Gastroesophageal sphincter (tissue), 4 donors: ENCODE results near the gene CD86. TPM values are rescaled to one million over a fixed set of nuclear protein-coding genes. Genes with fewer than 3 reads are reported as not detected.
A peak's percentile ranks its signal among the peaks of the same experiment; 100 is the strongest.

ENCODE experiments used
- ATAC-seq: fragments of 150-250 bp; one replicate; pipeline ENCODE4 v1.9.1; 2016; ENCODE audit warnings: mild to moderate bottlenecking, moderate library complexity
- H3K27ac ChIP-seq, 4 donors: fragments of 200-600 bp; sonication (generic) in 3 of 4; 1 replicate in 3 of 4; 2 replicates in 1 of 4; pipeline ENCODE4 v1.5.1; 2016 to 2019
- H3K27me3 ChIP-seq: fragments of 200-600 bp; sonication (generic); one replicate; pipeline ENCODE4 v1.5.1; 2019
- H3K36me3 ChIP-seq, 2 donors: fragments of 200-600 bp; sonication (generic); one replicate each; pipeline ENCODE4 v1.5.1; 2019; ENCODE audit warnings: control low read depth in 1 of 2
- H3K4me1 ChIP-seq, 3 donors: fragments of 200-600 bp; sonication (generic); 1 replicate in 2 of 3; 2 replicates in 1 of 3; pipeline ENCODE4 v1.5.1; 2016 to 2019; ENCODE audit warnings: control low read depth in 2 of 3
- H3K4me3 ChIP-seq, 2 donors: fragments of 200-600 bp; sonication (generic); one replicate each; pipeline ENCODE4 v1.5.1; 2019; ENCODE audit warnings: mild to moderate bottlenecking in 1 of 2, moderate library complexity in 1 of 2
- H3K9me3 ChIP-seq, 3 donors: fragments of 200-600 bp; sonication (generic); one replicate each; pipeline ENCODE4 v1.5.1; 2017 to 2019; ENCODE audit warnings: control low read depth in 2 of 3
- CTCF ChIP-seq, 4 experiments: fragments of 200-600 bp in 2 of 4; fragments of 450-650 bp in 2 of 4; sonication (generic) in 1 of 4; IDR thresholded peaks; one replicate each; pipeline ENCODE4 v1.5.1; 2017 to 2019; ENCODE audit warnings: antibody characterized with exemption in 4 of 4, mild to moderate bottlenecking in 2 of 4, moderate library complexity in 2 of 4
- EP300 ChIP-seq: sonication (generic); formaldehyde crosslinking; IDR thresholded peaks from one replicate; pipeline ENCODE4 v1.6.1; 2017; ENCODE audit warnings: antibody characterized with exemption, mild to moderate bottlenecking
- POLR2A ChIP-seq, 2 donors: fragments of 450-650 bp; IDR thresholded peaks; one replicate each; pipeline ENCODE4 v1.6.1; 2017; ENCODE audit warnings: antibody characterized with exemption in 2 of 2, mild to moderate bottlenecking in 2 of 2, moderate library complexity in 1 of 2
- POLR2AphosphoS5 ChIP-seq: sonication (generic); formaldehyde crosslinking; IDR thresholded peaks from one replicate; pipeline ENCODE4 v1.6.1; 2017; ENCODE audit warnings: antibody characterized with exemption
- WGBS, 2 donors: methylation state at CpG; one replicate each; pipeline ENCODE4 v1.1.5; 2018; ENCODE audit warnings: low coverage in 1 of 2; 5-methylcytosine and 5-hydroxymethylcytosine counted together
- total RNA-seq, 4 donors: library from RNA; depleted of rRNA; stranded (reverse); fragments of >200 nt; gene quantifications; one replicate each; pipeline ENCODE4 v1.1.0, GENCODE V29; 2016

Gene CD86
- total RNA-seq, 4 donors from 2014 or later: 1.4 to 6.6 (median 3.2) TPM

GRCh38 chr3:122076491-122077292 lies 21.5 kb downstream of the CD86 start:
- no peaks in the 10 kb centered on the region for H3K36me3 ChIP-seq
- H3K9me3 ChIP-seq: no peaks in the 10 kb centered on the region
- no peak overlapping the region for H3K4me3 ChIP-seq
- no peak for ATAC-seq
- no peaks in the 10 kb centered on the region for H3K4me1 ChIP-seq
- no peaks in the 10 kb centered on the region for H3K27me3 ChIP-seq
- 63 to 86% methylated on average over 2 to 4 of the region's 4 CpGs for WGBS, 2 donors
- TF ChIP-seq POLR2AphosphoS5 (no peak), EP300 (no peak), POLR2A (IDR thresholded peaks at IDR 0.05) (no peak), CTCF (IDR thresholded peaks at IDR 0.05) (no peak)
- H3K27ac ChIP-seq: no peak overlapping the region

DNA sequence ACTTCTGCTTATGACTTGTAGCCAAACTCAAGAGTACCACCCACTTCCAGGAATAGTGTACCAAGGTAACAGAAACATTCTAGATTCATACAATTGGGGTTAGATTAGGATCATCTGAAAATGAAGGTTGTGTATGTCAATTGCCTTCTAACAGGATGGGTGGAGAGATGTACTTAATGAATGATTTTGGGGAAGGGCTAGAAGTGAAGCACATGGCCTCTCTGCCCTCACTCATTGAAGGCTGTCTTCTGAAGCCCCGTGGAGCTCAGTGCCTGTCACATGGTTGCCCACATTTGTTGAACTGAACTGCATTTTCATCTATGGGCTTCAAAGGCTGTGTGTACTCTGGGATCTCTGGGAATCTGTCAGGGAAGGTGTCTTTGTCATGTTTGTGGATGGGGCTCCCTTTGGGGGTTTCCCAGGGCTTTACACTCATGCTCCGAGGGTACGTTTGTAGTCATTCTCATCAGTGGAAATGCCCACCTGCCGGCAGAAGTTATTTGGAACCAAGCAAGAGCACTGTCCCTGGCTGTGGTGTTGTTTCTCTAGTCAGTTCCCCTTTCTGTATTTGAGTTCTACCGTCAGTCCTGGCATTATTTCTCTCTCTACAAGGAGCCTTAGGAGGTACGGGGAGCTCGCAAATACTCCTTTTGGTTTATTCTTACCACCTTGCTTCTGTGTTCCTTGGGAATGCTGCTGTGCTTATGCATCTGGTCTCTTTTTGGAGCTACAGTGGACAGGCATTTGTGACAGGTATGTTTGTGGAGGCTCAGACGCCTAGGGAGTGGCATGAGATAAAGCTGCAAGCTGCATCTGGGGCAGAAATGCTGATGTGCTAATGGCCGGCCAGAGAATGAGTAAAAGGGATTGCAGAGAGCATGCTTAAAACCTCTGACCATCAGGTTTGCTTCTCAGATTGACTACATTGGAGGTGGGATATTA lies 22.4 kb downstream of the CD86 start:
- 64 to 66% methylated on average over 7 of the region's 9 CpGs for whole genome bisulfite sequencing, 2 donors
- peak; percentile 30 for ATAC-seq

DNA sequence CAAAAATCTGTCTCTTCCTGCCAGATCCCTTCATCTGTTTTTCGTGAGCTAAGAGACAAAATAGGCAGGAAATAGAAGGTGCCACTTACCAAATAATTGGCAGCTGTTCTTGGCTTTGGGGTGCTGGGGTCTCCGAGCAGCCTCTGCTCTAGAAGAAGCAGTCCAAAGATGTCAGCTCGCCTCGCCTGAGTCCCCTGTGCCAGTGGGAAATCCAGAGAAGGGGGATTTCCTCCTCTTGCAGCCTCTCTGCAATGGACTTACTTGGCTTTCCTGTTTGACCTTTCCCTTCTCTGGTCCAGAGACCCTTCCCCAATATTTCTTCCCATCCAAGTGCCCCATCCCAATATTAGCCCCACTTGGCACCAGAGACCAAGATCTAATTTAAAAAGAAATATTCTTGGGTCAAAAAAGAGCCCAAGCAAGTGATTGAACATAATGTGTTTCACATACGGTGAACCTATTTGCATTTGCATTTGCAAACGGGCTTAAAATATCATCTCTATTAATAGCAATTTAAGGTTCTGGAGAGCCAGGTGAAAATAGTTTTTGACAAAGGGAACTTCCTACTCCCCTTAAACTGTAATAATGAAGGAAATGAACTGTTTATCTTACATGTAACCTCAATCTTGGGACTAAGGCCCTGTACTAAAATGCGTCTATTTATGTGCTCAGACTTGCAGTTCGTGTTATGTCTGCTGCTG lies 23.2 kb downstream of the CD86 start:
- no peak overlapping the region for H3K27ac ChIP-seq
- H3K36me3 ChIP-seq: no peaks in the 10 kb centered on the region
- no peaks in the 10 kb centered on the region for H3K4me1 ChIP-seq
- TF ChIP-seq EP300 (no peak), POLR2AphosphoS5 (no peak), POLR2A (IDR thresholded peaks at IDR 0.05) (no peak), CTCF (IDR thresholded peaks at IDR 0.05) (no peak)
- H3K4me3 ChIP-seq: no peak overlapping the region
- 39 to 51% methylated on average over 7 to 8 of the region's 8 CpGs for WGBS, 2 donors
- no peaks in the 10 kb centered on the region for H3K9me3 ChIP-seq
- no peaks in the 10 kb centered on the region for H3K27me3 ChIP-seq
- no peak for ATAC-seq

More for the DNA sequence above, 22.4 kb downstream of the CD86 start:
- H3K27me3 ChIP-seq: no peaks in the 10 kb centered on the region
- no peaks in the 10 kb centered on the region for H3K4me1 ChIP-seq
- no peaks in the 10 kb centered on the region for H3K9me3 ChIP-seq
- H3K36me3 ChIP-seq: no peaks in the 10 kb centered on the region
- TF ChIP-seq EP300: no peak
- no peak for TF ChIP-seq POLR2AphosphoS5
- no peak for TF ChIP-seq CTCF (IDR thresholded peaks at IDR 0.05)
- TF ChIP-seq POLR2A (IDR thresholded peaks at IDR 0.05): no peak
- no peak overlapping the region for H3K4me3 ChIP-seq
- no peak overlapping the region for H3K27ac ChIP-seq

GRCh38 chr3:122079524-122080206 lies 24.5 kb downstream of the CD86 start:
- TF ChIP-seq CTCF (IDR thresholded peaks at IDR 0.05) (no peak), EP300 (no peak), POLR2A (IDR thresholded peaks at IDR 0.05) (no peak), POLR2AphosphoS5 (no peak)

More at GRCh38 chr3:122079524-122080206, 24.5 kb downstream of the CD86 start:
- Histone ChIP-seq H3K9me3 (no peaks in the 10 kb centered on the region), H3K27me3 (no peaks in the 10 kb centered on the region), H3K4me1 (no peaks in the 10 kb centered on the region), H3K36me3 (no peaks in the 10 kb centered on the region), H3K4me3 (no peak overlapping the region), H3K27ac (no peak overlapping the region)
- WGBS, 2 donors: 88 to 95% methylated on average over 6 to 8 of the region's 8 CpGs
- no peak for ATAC-seq
